Smooth muscle cell of trachea (primary cell): ENCODE results near the gene POLD1. TPM values are rescaled to one million over a fixed set of nuclear protein-coding genes. Genes with fewer than 3 reads are reported as not detected.

Experiments
- total RNA-seq: library from RNA; depleted of rRNA; stranded (reverse); fragments of >200 nt; gene quantifications from 2 replicates; pipeline ENCODE4 v1.2.1, GENCODE V29; 2014

POLD1 gene
- total RNA-seq = 18.5 and 45.8 TPM in 2 replicates

DNA sequence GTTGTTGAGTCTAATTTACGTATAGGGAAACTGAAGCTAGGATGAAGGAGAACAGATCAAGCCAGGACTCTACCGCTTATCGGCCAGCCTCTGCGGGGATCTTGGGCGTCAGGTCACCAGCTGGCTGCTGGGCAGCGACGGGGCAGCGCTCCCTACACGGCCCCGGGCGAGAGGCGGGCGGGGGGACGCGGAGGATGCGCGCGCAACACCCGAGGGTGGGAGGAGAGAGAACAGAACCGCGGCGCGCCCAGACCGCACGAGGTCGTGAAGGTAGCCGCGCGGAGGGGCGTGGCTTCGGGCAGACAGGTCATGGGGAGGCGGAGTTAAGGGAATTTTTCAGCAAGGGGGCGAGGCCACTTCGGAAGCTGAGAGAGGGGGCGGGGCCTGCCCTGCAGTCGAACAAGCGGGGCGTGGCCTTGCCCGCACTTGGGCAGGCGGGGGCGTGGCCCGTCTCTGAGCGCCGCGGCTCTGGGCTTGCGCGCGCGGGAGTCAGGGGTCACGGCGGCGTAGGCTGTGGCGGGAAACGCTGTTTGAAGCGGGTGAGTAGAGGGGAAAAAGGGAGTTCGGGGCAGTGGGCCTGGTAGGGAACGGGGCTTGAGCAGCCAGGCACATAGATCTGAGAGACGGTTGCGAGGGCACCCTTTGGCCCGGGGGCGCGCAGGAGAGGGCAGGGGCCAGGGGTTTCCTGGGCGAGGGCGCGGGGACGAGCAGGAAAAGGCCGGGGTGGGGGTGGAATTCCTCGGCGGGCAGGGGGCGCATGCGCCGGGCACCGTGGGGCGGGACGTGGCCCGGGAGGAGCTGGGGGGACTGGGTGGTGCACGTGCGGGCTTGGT is at the start of gene POLD1:
POLD1 (plus strand) TSS at position 496 of the 833 bp plus-strand sequence. CDS start 14,505 bp downstream, outside the sequence.

DNA sequence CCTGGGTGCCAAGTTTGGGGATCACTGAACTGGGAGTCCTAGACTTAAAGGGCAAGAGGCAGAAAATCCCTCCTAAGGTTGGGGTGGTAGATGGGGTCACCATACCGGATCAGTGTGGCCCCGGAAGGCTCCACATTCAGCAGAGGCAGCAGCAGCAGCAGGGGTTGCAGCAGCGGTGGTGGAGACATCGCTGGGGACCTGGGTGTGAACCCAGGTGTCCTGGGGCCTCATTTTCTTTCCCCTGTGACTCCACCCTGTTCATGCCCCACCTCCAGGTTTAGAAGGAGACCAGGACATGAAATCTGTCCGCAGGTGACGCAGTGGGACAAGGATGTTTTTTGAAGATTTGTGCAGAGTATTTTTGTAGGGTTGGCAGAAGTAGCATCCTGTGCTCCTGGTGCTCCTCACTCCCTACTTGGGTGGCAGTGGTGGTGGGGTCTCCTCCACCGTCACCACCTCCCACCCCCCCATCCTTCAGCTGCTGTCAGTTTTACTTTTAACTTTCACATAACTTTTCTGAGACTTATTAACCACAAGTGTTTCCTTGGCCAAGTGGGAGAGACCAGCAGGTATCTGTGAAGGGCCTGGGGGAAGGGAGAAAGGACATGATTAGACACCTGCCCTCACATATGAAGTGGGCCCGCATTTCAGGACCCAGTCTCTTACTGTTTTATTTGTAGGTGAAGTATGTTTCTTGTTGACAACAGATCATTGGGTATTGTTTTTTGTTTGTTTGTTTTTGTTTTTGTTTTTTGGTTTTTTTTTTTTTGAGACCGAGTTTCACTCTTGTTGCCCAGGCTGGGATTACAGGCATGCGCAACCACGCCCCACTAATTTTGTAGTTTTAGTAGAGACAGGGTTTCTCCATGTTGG is 18.5 kb upstream of the POLD1 start, which contains the start of gene NAPSA:
NAPSA (minus strand) TSS at position 206 of the 873 bp plus-strand sequence; CDS start at position 188, 18 bp downstream.

DNA sequence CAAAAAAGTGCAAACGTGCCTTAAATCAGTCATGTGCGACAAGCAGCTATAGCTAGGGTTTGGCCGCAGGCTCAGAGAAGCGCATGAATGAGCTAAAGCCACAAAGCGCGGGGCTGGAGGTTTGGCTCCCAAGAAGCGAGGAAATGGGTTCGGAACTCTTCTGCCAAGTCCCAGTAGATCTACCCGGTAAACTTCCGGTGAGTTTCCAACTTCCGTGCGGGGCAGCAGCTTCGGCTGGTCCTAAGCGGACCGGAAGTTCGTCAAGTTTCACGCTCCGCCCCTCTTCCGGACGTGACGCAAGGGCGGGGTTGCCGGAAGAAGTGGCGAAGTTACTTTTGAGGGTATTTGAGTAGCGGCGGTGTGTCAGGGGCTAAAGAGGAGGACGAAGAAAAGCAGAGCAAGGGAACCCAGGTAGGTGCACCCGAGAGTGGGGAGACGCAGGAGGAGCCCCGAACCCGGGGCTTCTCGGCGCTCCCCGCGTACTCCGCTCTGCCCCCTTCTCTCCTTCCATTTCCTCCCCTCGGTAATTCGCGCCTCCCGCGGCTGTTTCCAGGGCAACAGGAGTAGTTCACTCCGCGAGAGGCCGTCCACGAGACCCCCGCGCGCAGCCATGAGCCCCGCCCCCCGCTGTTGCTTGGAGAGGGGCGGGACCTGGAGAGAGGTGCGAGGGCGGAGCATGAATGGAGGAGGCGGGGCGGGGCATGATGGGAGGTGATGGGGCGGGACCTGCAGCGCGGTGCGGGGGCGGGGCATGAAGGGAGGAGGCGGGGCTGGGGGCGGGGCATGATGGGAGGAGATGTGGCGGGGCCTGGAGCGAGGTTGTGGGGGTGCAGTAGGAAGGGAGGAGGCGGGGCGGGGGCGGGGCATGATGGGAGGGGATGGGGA is 7.7 kb upstream of the POLD1 start, which contains the start of gene NR1H2:
NR1H2 (plus strand) TSS at position 292 of the 885 bp plus-strand sequence. CDS start 1,149 bp downstream, outside the sequence.

DNA sequence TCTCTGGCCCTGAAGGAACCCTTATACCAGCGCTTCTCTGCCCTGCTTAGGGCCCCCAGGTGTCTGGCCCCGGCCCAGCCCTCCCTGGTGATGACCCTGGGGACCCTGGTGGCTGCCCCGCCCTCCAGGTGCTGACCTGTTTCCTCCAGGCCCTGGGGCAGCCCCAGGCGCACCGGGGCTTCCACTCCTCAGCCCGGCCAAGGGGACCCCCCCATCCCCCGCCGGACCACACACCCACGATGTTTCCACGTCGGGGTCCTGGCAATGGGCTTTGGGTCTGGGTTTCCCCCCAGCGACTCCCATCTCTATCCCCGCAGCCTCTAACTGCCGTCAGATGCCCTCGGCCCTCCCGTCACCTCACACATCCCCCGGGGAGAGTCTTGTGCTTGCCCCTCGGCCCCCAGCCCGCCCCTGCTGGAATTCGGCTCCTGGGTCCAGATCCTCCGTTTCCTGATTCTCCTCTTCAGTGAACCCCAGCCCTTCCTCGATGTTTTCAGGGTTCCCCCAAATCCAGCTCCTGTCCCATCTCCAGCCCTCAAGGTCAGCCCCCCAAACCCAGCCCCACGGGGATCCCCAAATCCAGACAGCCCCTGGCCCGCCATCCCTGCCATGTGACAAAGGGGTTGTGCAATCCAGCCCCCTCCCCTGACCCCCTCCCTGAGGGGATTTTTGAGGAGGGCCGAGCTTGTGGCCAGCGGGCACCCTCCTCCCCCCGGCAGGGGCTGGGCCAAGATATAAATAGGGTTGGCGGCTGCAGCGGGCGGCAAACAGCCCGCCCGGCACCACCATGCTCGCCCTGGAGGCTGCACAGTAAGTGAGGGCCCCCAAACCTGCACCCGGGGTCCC is 34.3 kb downstream of the POLD1 start, which contains the start of gene SPIB:
SPIB (plus strand) TSS at position 763 of the 846 bp plus-strand sequence; CDS start at position 788, 25 bp downstream.

DNA sequence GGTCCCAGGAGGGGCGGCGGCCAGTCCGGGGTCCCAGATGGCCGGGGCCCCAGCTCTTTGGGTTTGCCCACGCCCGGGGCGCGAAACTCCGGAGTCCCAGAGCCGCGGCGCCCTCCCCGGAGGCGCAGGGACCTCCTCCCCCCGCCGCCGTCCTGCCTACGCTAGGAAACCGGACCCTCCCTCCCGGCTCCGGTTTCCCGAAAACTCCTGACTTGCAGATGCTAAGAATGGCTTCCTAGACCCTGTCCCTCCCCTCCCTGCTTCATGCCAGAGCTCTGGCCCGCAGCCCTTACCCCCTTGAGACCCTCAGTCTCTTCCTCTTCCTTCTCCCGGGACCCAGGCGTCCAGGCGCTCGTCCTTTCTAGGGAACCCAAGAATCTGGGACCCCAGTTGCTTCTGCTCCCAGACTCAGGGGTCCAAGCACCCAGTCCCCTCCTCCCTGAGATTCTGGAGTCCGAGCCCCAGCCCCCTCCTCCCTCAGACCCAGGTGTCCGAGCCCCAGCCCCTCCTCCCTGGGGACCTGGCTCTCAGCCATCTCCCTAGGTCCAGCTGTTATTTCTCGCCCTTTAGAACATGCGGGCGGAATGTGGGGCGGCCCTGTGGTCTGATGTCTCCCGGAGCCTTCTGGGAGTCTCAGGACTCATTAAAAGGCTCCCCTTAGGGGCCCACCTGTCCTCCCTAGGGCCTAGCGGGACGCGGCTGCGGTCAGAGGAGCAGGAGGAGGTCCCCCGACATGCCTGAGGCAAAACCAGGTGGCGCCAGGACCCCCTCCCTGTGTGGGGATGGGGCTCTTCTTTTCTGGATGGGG is 48.3 kb downstream of the POLD1 start, which contains the start of gene MYBPC2:
MYBPC2 (plus strand) TSS at position 672 of the 808 bp plus-strand sequence; CDS start at position 734, 62 bp downstream.

Other genes starting within 250 kb of the POLD1 start
- not detected in 2 replicates for gene IZUMO2, start 221.1 kb upstream of the POLD1 start, total RNA-seq
- gene MYH14, start 180.7 kb upstream of the POLD1 start, total RNA-seq = not detected in 2 replicates
- not detected in 2 replicates for gene KCNC3, start 55.0 kb upstream of the POLD1 start, total RNA-seq
- 0.29 and 0.50 TPM in 2 replicates for gene NAPSA, start 18.7 kb upstream of the POLD1 start, total RNA-seq
- 60.5 and 120 TPM in 2 replicates for gene NR1H2, start 7.9 kb upstream of the POLD1 start, total RNA-seq
- gene SPIB, start 34.6 kb downstream of the POLD1 start, total RNA-seq = 3.0 TPM in 1 of 2 replicates, not detected in the other
- not detected in 2 replicates for gene MYBPC2, start 48.5 kb downstream of the POLD1 start, total RNA-seq
- 38.0 and 58.7 TPM in 2 replicates for gene EMC10, start 92.2 kb downstream of the POLD1 start, total RNA-seq
- gene GARIN5A, start 92.5 kb downstream of the POLD1 start, total RNA-seq = 0.15 and 0.33 TPM in 2 replicates
- gene JOSD2, start 126.8 kb downstream of the POLD1 start, total RNA-seq = 42.2 and 49.1 TPM in 2 replicates
- not detected in 2 replicates for gene ASPDH, start 129.6 kb downstream of the POLD1 start, total RNA-seq
- under 0.01 and 2.0 TPM in 2 replicates for gene LRRC4B, start 184.1 kb downstream of the POLD1 start, total RNA-seq